IMR-90 (cell line): ENCODE data around the gene IGF1. TPM values are rescaled to one million over a fixed set of nuclear protein-coding genes. Genes with fewer than 3 reads are reported as not detected.

Experiments used
- ATAC-seq: fragments of 200-7000 bp; cut with Tn5 transposase; 2 replicates; pipeline ENCODE4 v1.9.1; 2020; ENCODE audit warnings: low read depth, mild to moderate bottlenecking, moderate library complexity
- BruUV-seq: library from RNA; stranded (reverse); fragments of 400-500 nt; replicated peaks from 2 replicates; lab custom pipeline; 2021; lab: Mats Ljungman, UMichigan
- CTCF ChIA-PET: fragments of 300-600 bp; formaldehyde crosslinking; extraction: SDS; loops from one replicate; lab custom pipeline; 2021; ENCODE audit warnings: antibody characterized with exemption; lab: Yijun Ruan, JAX
- POLR2A ChIA-PET: fragments of 300-600 bp; sonication (Branson Sonifier 250); formaldehyde crosslinking; loops from one replicate; lab custom pipeline; 2022; ENCODE audit warnings: antibody characterized with exemption; ENCODE audit not compliant: unreplicated experiment; lab: Charles Lee
- DNase-seq: peaks from one replicate; pipeline ENCODE4 v3.0.0; 2013
- H2AFZ ChIP-seq: replicated peaks from 2 replicates; pipeline ENCODE3; 2013; ENCODE audit warnings: low read length, mild to moderate bottlenecking; ENCODE audit not compliant: poor library complexity
- H2AK5ac ChIP-seq: 2 replicates; pipeline ENCODE4 v1.6.1; 2013; ENCODE audit warnings: low read depth, low read length, inconsistent platforms
- H2AK9ac ChIP-seq: replicated peaks from 2 replicates; pipeline ENCODE3; 2013; ENCODE audit warnings: mild to moderate bottlenecking, low read depth, low read length, moderate library complexity; ENCODE audit not compliant: poor library complexity
- H2BK120ac ChIP-seq: 2 replicates; pipeline ENCODE4 v1.6.1; 2013; ENCODE audit warnings: low read depth, low read length, inconsistent platforms
- H2BK15ac ChIP-seq: 3 replicates; pipeline ENCODE4 v1.6.1; 2013; ENCODE audit warnings: low read depth, low read length, inconsistent platforms
- H2BK20ac ChIP-seq: 2 replicates; pipeline ENCODE4 v1.6.1; 2013; ENCODE audit warnings: low read depth, mild to moderate bottlenecking, inconsistent platforms, low read length, moderate library complexity
- H2BK5ac ChIP-seq: 2 replicates; pipeline ENCODE4 v1.6.1; 2013; ENCODE audit warnings: mild to moderate bottlenecking, low read depth, low read length, inconsistent platforms; ENCODE audit not compliant: poor library complexity, severe bottlenecking
- H3K14ac ChIP-seq: replicated peaks from 2 replicates; pipeline ENCODE4 v1.6.1; 2013; ENCODE audit warnings: low read depth, low read length, inconsistent platforms
- H3K18ac ChIP-seq: 2 replicates; pipeline ENCODE4 v1.6.1; 2013; ENCODE audit warnings: low read depth, low read length, control low read depth
- H3K23ac ChIP-seq: 2 replicates; pipeline ENCODE4 v1.6.1; 2013; ENCODE audit warnings: low read depth, low read length, inconsistent platforms
- H3K27ac ChIP-seq: 2 replicates; pipeline ENCODE4 v1.5.1; 2013; ENCODE audit warnings: mild to moderate bottlenecking, control low read depth, low read length; ENCODE audit not compliant: insufficient read depth
- H3K27me3 ChIP-seq: 2 replicates; pipeline ENCODE4 v1.6.1; 2013; ENCODE audit warnings: low read length; ENCODE audit not compliant: control insufficient read depth, insufficient read depth
- H3K36me3 ChIP-seq: 2 replicates; pipeline ENCODE4 v1.6.1; 2013; ENCODE audit warnings: low read length, mixed read lengths; ENCODE audit not compliant: control insufficient read depth, insufficient read depth
- H3K4ac ChIP-seq: 2 replicates; pipeline ENCODE4 v1.6.1; 2013; ENCODE audit warnings: low read depth, low read length, inconsistent platforms
- H3K4me1 ChIP-seq: 2 replicates; pipeline ENCODE4 v1.6.1; 2013; ENCODE audit warnings: low read length, mixed read lengths; ENCODE audit not compliant: control insufficient read depth, insufficient read depth
- H3K4me2 ChIP-seq: 2 replicates; pipeline ENCODE4 v1.6.1; 2013; ENCODE audit warnings: low read depth, mild to moderate bottlenecking, control low read depth, low read length, moderate library complexity
- H3K4me3 ChIP-seq: 2 replicates; pipeline ENCODE4 v1.5.1; 2013; ENCODE audit warnings: low read depth, mild to moderate bottlenecking, control low read depth, low read length, moderate library complexity; ENCODE audit not compliant: insufficient read depth
- H3K56ac ChIP-seq: 2 replicates; pipeline ENCODE4 v1.6.1; 2013; ENCODE audit warnings: low read length, inconsistent platforms; ENCODE audit not compliant: insufficient read depth; ENCODE audit errors: extremely low read depth
- H3K79me1 ChIP-seq, 2 experiments: 2 replicates each; pipeline ENCODE4 v1.6.1; 2013; ENCODE audit warnings: low read length in 2 of 2, inconsistent platforms in 1 of 2, low read depth in 1 of 2
- H3K9ac ChIP-seq: 2 replicates; pipeline ENCODE4 v1.6.1; 2013; ENCODE audit warnings: low read depth, low read length, control low read depth
- H3K9me1 ChIP-seq: 2 replicates; pipeline ENCODE4 v1.6.1; 2013; ENCODE audit warnings: low read length, inconsistent platforms; ENCODE audit not compliant: insufficient read depth
- H3K9me3 ChIP-seq: 2 replicates; pipeline ENCODE4 v1.6.1; 2013; ENCODE audit warnings: low read length; ENCODE audit not compliant: control insufficient read depth, insufficient read depth
- H4K20me1 ChIP-seq: 2 replicates; pipeline ENCODE4 v1.6.1; 2013; ENCODE audit warnings: low read length, inconsistent platforms; ENCODE audit not compliant: insufficient read depth
- H4K5ac ChIP-seq: 2 replicates; pipeline ENCODE4 v1.6.1; 2013; ENCODE audit warnings: mild to moderate bottlenecking, low read depth, low read length, control low read depth
- H4K8ac ChIP-seq, 2 experiments: 2 replicates each; pipeline ENCODE4 v1.6.1; 2013; ENCODE audit warnings: low read depth in 2 of 2, low read length in 2 of 2, control low read depth in 1 of 2, inconsistent platforms in 1 of 2
- H4K91ac ChIP-seq: 2 replicates; pipeline ENCODE4 v1.6.1; 2013; ENCODE audit warnings: low read depth, low read length, inconsistent platforms; ENCODE audit not compliant: insufficient read depth
- CHD1 ChIP-seq: IDR thresholded peaks from 2 replicates; pipeline ENCODE4 v1.6.1; 2012; ENCODE audit warnings: low read depth, low read length, improper control_type of control experiment
- CTCF ChIP-seq: conservative IDR thresholded peaks from 2 replicates; pipeline ENCODE4 v1.5.1; 2012; ENCODE audit warnings: mild to moderate bottlenecking, low read depth, low read length, improper control_type of control experiment
- MAZ ChIP-seq: IDR thresholded peaks from 2 replicates; pipeline ENCODE4 v1.6.1; 2012; ENCODE audit warnings: low read depth, mild to moderate bottlenecking, low read length, improper control_type of control experiment, moderate library complexity, borderline replicate concordance
- NFE2L2 ChIP-seq: fragments of 150-350 bp; IDR thresholded peaks from 2 replicates; pipeline ENCODE4 v1.6.1; 2016; ENCODE audit warnings: low read depth, mild to moderate bottlenecking, low read length
- RAD21 ChIP-seq: IDR thresholded peaks from 2 replicates; pipeline ENCODE4 v1.6.1; 2012; ENCODE audit warnings: low read length, improper control_type of control experiment
- RCOR1 ChIP-seq: IDR thresholded peaks from 2 replicates; pipeline ENCODE4 v1.6.1; 2012; ENCODE audit warnings: mild to moderate bottlenecking, low read length, improper control_type of control experiment; ENCODE audit not compliant: insufficient replicate concordance
- RFX5 ChIP-seq: IDR thresholded peaks from 2 replicates; pipeline ENCODE4 v1.8.0; 2012; ENCODE audit warnings: low read depth, mild to moderate bottlenecking, low read length, moderate library complexity
- USF2 ChIP-seq: fragments of 150-350 bp; IDR thresholded peaks from 2 replicates; pipeline ENCODE4 v1.6.1; 2017; ENCODE audit warnings: mild to moderate bottlenecking, antibody characterized with exemption, low read length, low read depth
- WGBS, 2 experiments: methylation state at CpG; one replicate each; pipeline versions ENCODE4 v1.1.5 to v1.1.7; 2013; ENCODE audit warnings: missing lambda C conversion rate in 2 of 2; ENCODE audit not compliant: insufficient read length in 1 of 2; ENCODE audit errors: extremely low coverage in 2 of 2; 5-methylcytosine and 5-hydroxymethylcytosine counted together
- dilution Hi-C: fragments of 300-500 bp; cut with HindIII; formaldehyde crosslinking; loops from one replicate; pipeline ENCODE4 v1.14.3; 2018; ENCODE audit warnings: low sequenced_read_pairs; ENCODE audit not compliant: unreplicated experiment
- in situ Hi-C: fragments of 300-500 bp; cut with MboI; formaldehyde crosslinking; loops from 3 replicates; pipeline ENCODE4 v1.14.3; 2019; ENCODE audit warnings: low sequenced_read_pairs, inconsistent platforms, mixed read lengths
- intact Hi-C: fragments of 100-400 bp; cut with micrococcal nuclease; formaldehyde crosslinking; loops from 2 replicates; pipeline ENCODE4 v1.10.0; 2022
- polyA plus RNA-seq, 3 experiments: library from polyadenylated mRNA; depleted of rRNA; stranded (reverse); fragments of >200 nt; gene quantifications; 2 replicates each; pipeline ENCODE4 v1.2.3, GENCODE V29; 2012; ENCODE audit warnings: low replicate concordance in 1 of 3
- total RNA-seq: library from RNA; depleted of rRNA; stranded (reverse); fragments of >200 nt; gene quantifications from 2 replicates; pipeline ENCODE4 v1.2.3, GENCODE V29; 2012

IGF1 gene
- total and polyA plus RNA-seq, 2 of the 4 experiments (the other 2 are of a cell fraction), result under 0.01 to 0.12 TPM

GRCh38 chr12:102507301-102507700 is 26.9 kb upstream of the IGF1 start:
- dilution Hi-C loops, result no loop called here
- Histone ChIP-seq H2BK120ac (no peak overlapping the region), H4K91ac (no peak overlapping the region), H2AK5ac (no peak overlapping the region), H3K4me3 (no peak overlapping the region), H3K23ac (no peak overlapping the region), H3K9me3 (no peaks in the 10 kb centered on the region), H3K27me3 (no peaks in the 10 kb centered on the region), H2AK9ac (no peak overlapping the region), H3K18ac (no peak overlapping the region), H4K5ac (no peak overlapping the region), H3K9ac (no peak overlapping the region), H2BK5ac (no peak overlapping the region), H2AFZ (no peak overlapping the region), H3K36me3 (no peaks in the 10 kb centered on the region), H3K79me1 (no peaks in the 10 kb centered on the region), H4K20me1 (no peaks in the 10 kb centered on the region), H3K56ac (no peak overlapping the region), H3K4ac (no peak overlapping the region), H2BK15ac (no peak overlapping the region), H3K4me1 (no peaks in the 10 kb centered on the region), H4K8ac (no peak overlapping the region), H2BK20ac (no peak overlapping the region), H3K27ac (no peak overlapping the region), H3K14ac (no peak overlapping the region), H3K9me1 (no peaks in the 10 kb centered on the region), H3K4me2 (no peak overlapping the region)
- ATAC-seq (no peak), DNase-seq (no peak)
- TF ChIP-seq RAD21 (no peak), NFE2L2 (no peak), CTCF (no peak), CHD1 (no peak), USF2 (no peak), RFX5 (no peak), MAZ (no peak), RCOR1 (no peak)
- intact Hi-C loops, result no loop called here
- CTCF ChIA-PET, result no interaction called here
- in situ Hi-C loops, result no loop called here
- no TSS peak for BruUV-seq
- no CpG with 5 or more reads among the region's 2 CpGs for WGBS, 2 experiments
- POLR2A ChIA-PET, result no interaction called here
